Activated CD8-positive, alpha-beta memory T cell treated with anti-CD3 and anti-CD28 coated beads for 24 hours (primary cell): ENCODE results near the gene CHD9.
"Not testable (repeated sequence)": the region's sequence is repeated elsewhere in the genome, so short reads cannot be mapped to it uniquely, and the experiment has no call there.

ENCODE experiments used
- DNase-seq: peaks from one replicate; pipeline ENCODE4 v3.0.0-alpha.2; 2020

CHD9 gene

DNA sequence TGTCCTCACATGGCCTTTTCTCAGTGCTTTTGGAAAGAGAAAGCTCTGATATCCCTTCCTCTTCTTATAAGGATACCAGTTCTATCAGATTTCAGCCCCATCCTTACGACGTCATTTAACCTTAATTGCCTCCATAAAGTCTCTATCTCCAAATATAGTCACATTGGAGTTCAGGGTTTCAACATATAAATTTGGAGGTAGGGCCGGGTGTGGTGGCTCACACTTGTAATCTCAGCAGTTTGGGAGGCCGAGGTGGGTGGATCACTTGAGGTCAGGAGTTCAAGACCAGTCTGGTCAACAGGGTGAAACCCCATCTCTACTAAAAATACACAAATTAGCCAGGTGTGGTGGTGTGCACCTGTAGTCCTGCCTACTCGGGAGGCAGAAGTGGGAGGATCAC, 7.3 kb upstream of the CHD9 start:
- not testable (repeated sequence) for DNase-seq

DNA sequence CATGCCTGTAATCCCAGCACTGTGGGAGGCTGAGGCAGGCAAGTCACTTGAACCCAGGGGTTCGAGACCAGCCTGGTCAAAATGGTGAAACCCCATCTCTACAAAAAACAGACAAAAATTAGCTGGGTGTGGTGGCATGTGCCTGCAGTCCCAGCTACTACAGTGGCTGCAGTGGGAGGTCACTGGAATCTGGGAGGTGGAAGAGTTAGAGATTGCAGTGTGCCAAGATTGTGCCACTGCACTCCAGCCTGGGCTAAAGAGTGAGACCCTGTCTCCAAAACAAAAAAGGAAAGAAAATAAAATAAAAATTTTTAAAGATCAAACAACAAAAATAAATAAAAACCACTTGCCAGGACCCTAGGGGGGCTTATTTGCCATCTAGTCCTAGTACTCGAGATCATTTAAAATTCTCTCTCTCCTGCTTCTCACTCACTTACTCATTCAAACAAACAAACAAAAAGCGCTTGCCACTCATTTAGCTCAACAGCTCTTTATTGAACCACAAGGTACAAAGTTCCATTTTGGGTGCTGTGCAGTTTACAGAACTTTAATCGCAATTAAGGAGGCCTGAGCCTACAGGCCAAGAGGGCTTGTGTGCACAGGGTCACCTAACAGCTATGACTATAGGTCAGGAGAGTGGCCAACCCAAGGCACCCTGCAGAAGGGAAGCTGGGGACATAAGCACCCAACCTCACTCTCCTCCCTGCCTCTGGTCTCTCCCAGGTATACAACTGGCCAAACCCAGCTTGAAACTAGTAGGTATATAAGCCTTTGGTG, 6.5 kb upstream of the CHD9 start:
- no peak for DNase-seq

DNA sequence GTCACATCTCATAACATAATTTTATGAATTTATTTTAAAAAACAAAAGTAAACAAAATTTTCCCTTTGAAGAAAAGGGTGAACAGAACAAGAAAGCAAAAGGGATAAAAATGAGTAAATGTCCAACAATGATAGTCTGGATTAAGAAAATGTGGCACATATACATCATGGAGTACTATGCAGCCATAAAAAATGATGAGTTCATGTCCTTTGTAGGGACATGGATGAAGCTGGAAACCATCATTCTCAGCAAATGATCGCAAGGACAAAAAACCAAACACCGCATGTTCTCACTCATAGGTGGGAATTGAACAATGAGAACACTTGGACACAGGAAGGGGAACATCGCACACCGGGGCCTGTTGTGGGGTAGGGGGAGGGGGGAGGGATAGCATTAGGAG, 3.5 kb upstream of the CHD9 start:
- not testable (repeated sequence) for DNase-seq

DNA sequence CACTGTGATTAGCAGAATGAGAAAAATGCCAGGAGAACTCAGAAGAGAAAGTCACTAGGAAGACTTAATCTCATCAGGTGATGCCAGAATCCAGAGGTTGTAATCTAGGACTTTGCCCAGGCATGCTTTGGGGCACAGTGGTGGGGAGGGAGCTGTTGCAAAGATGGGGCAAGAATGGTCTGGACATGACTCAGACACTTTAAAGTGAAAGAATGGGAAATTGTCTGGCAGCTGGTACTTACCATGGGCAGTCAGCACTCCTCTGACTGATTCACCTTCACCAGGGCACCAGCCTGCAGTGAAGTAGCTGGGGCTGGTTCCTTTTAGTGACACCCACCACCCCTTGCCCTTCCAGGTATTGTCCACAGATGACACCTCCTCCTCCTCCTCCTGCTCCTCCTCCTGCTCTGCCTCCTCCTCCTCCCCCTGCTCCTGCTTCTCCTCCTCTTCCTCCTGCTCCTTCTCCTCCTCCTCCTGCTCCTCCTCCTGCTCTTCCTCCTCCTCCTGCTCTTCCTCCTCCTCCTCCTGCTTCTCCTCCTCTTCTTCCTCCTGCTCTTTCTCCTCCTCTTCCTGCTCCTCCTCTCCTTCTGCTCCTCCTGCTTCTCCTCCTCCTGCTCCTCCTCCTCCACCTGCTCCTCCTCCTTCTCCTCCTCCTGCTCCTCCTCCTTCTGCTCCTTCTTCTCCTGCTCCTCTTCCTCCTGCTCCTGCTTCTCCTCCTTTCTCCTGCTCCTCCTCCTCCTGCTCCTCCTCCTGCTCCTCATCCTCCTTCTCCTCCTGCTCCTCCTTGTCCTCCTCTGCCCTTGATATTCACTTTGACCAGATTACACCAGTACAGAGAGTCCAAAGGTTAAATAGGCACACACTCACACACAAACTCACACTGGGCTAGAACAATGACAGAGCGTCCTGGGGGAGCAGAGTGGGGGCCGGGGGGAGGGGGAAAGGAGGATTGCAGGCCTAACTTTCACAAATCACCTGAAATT, 2.0 kb upstream of the CHD9 start, which contains the start of gene CHD9NB:
CHD9NB (minus strand) TSS at position 379 of the 983 bp plus-strand sequence. CDS start 8,739 bp downstream, outside the sequence.
- DNase-seq, result no peak

DNA sequence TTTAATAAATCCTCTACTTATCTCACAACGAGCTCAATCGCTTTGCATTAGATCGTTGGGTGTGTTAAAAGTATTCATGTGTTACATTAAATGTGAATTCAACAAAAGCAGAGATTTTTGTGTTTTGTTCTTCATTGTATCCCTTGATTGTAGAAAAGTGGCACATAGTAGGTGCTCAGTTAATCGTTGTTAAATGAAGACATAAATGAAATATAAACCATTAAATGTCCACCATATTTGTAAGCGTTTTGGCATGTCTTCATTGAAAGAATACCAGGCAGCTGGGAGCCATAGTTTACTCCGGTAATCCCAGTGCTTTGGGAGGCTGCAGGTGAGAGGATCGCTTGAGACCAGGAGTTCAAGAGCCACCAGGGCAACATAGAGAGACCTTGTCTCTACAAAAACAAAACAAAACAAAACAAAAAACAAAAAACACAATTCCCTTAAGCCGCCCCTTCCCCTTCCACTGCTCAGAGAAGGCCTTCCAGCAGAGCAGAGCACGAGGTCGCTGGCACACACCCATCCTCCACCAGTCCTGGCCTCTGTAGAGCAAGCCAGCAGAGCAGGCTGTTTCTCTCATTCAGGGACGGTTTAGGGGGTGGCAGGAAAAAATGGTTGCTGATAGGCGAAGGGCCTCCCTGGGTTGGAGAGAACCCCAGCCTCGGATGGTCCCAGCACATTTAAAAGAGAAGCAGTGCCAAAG, 673 bp upstream of the CHD9 start:
- DNase-seq, result no peak

DNA sequence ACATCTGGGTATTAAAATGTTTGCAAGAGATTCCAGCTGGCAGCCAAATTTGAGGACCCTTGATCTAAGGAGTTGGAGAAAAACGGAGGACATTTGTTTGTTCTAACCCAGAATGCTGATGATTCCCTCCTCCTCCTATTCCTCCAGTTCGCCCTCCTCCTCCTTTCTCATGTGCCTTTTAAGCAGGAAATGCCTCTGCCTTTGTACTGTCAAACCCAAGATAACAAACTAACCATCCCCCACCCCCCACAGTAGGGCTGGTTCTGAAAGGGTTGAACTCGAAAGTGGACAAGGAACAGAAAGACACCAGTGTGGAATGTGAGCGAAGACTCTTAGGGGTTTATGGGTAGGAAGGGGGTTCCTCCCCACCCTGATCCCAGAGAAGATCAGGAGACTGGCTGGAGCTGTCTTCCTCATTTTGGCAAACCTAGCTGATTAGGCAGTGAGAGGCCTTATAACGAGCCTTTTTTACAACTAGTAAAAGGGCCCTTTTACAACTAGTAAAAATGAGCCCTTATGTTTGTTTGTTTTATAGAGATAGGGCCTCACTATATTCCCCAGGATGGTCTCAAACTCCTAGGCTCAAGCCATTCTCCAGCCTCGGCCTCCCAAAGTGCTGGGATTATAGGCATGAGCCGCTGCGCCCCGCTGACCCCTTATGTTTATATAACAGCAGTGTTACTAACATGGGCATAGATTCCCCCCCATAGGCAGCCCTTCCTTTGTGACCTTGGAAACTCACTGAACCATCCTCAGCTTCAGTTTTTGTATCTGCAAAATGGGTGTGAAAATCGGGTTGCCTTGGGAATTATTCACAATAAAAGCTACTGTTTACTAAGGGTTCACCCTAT, 975 bp downstream of the CHD9 start:
- DNase-seq, result peak; percentile 63

DNA sequence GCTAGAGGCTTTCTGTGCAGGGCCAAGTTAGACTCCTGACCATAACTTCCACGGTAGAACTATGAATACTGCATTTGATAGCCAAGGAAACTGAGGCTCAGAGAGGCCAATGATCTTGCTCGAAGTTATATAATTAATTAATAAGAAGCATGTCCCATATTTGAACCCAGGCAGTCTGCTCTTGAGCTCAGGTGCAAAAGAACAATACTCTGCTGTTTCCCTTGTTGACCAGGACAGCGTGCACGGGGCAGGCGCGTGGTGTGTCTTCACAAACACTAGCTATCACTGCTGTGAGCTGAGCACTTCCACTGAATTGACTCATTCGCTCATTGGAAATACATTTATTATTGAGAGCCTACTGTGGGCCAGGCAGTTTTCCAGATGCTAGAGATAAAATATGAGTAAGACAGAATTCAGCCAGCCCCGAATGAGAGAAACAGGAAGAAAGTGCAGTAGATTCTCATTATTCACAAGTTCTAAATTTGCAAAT, 1.6 kb downstream of the CHD9 start:
- no peak for DNase-seq

DNA sequence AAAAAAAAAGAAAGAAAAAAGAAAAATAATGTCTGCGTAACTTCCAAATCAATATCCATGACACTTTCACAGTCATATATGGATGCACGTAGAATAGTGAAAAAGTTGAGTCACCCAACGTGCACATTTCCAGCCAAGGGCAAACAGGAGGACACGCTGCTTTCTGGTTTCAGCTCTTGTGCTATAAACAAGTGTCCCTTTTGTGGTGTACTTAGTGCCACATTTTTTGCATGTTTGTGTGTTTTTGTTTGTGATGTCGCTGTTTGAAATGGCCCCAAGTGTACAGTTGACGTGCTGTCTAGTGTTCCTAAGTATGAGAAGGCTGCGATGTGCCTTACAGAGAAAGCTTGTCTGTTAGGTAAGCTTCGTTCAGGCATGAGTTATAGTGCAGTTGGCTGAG, 2.9 kb downstream of the CHD9 start:
- no peak for DNase-seq

DNA sequence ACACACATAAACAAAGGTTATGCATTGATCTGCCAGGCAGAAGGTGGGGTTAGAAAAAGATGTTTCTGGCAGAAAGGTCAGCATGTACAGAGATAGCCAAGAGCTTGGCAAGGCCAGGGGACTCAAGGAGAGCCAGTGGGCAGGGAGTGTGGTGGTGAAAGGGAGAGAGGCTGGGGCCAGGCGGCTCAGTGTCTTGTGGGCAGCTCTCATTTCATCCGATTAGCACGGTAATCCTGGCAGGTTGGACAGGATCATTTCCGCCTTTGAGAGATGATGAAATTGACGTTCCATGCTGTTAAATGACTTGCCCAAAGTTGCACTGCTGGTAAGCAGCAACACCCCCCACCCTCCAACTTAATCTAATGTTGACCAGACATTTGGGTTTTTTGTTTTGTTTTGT, 3.6 kb downstream of the CHD9 start:
- no peak for DNase-seq

DNA sequence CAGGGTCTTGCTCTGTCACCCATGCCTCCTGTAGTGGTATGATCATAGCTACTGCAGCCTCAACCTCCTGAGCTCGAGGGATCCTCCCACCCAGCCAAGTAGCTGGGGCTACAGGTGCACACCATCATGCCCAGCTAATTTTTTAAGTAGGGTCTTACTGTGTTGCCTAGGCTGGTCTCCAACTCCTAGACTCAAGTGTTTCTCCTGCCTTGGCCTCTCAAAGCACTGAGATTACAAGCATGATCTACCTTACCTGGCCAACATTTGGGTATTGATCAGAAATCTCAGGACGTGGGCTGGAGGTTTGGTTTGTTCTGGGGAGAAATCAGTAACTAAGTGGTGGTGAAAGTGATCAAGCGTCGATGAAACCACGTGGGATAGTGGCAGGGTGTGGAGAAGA, 4.1 kb downstream of the CHD9 start:
- no peak for DNase-seq

DNA sequence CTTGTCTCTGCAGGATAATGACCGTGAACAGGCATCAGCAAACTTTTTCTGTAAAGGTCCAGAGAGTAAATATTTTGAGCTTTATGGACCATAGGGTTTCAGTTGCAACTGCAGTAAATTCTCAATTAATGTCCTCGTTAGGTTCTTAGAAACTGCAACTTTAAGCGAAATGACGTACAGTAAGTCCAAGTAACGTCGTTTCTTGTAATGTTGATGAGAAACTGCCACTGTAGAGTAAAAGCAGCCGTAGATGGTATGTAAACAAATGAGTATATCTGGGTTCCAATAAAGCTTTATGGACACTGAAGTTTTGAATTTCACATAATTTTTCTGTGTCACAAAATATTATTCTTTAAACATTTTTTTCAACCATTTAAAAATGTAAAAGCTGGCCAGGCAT, 4.9 kb downstream of the CHD9 start:
- DNase-seq, result no peak

DNA sequence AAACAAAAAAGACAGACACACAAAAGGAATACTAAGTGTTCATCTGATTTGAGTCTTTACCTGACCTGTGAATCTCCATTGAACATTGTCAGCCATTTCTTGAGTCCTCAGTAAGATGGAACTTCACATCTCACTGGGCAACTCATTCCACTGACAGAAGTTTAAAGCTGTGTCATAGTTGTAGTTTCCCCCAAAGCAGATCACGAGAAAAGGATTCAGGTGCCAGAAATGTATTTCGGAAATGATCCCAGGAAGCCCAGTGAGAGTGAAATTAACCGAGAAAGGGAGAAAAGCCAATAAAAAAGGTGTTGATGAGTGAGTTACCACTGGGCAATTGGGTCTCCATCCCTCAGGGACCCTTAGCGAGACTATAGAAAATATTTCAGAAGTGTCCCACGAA, 6.5 kb downstream of the CHD9 start:
- DNase-seq, result no peak

DNA sequence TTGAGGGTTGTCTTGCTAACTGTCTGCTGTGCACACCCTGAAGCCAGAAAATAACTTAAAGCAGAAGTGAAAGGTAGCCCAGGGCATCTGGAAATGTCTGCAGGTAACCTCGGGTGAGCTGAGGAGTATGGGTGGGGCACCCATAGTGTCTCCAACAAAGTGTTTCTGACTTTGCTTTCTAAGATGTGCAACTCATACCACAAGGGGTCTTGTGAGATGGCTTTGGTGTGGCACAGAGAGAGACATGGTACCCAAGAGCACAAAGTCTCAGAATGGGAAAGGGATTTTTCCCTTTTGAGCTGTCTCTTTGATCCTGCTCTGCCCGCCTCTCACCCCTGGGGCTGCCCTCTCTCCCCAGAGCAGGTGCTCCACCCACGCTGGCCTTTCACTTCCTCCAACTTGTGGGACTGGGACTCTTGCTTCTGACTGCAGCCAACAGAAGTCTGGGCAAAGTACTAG, 6.9 kb downstream of the CHD9 start:
- DNase-seq, result peak; percentile 71

DNA sequence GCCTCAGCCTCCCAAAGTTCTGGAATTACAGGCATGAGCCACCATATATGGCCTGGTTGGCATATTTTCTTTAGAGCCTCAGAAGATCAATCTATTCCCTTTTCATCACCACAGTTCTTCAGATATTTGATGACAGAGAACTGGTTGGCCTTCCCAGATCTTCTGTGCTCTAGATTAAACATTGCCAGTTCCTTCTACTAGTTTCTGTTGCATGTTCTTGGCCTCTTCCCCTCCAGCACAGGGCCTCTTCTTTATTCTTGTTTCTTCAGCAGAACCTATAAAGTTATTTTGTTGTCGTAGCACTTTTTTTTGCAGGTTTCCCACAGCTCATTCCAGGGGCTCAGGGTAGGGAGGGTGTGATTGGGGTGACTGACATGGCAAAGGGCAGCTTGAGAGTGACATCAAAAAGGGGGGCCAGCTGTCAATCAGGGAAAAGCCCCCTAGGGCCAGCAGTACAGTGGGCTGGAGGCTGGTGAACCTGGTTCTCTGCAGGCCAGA, 9.3 kb downstream of the CHD9 start:
- no peak for DNase-seq

DNA sequence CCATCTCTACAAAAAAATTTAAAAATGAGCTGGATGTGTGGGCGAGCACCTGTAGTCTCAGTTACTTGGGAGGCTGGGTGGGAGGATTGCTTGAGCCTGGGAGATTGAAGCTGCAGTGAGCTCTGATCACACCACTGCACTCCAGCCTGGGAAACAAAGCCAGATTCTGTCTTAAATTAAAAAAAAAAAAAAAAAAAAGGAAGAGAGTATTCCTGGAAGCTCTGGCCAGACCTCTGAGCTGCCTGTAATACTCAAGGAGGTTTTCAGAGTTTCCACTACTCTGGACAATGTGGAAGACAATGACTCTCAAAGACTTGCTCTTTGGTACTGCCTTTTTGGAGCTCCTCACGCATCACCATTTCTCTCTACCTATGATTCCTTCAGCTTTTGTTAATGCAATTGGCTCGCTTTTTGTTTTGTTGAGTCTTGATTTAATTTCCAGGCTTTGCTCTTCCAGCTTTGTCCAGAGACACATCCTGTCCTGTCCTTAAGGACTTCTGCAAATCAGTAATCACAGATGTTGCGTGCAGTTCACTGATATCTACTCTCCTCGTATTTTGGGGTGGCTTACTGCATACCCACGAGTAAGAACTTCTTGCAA, 10.8 kb downstream of the CHD9 start:
- no peak for DNase-seq

DNA sequence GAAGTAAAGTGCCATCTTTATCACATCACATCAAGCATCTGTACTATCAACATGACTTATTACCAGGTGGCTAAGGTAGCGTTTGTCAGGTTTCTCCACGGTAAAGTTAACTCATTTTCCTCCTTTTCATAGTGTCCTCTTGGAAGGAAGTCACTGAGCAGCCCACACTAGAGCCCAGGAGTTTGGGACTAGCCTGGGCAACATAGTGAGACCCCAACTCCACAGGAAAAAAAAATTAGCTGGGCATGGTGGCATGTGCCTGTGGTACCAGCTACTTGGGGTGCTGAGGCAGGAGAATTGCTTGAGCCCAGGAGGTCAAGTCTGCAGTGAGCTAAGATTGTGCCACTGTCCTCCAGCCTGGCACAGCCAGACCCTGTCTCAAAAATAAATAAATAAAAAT, 12.9 kb downstream of the CHD9 start:
- DNase-seq, result no peak

DNA sequence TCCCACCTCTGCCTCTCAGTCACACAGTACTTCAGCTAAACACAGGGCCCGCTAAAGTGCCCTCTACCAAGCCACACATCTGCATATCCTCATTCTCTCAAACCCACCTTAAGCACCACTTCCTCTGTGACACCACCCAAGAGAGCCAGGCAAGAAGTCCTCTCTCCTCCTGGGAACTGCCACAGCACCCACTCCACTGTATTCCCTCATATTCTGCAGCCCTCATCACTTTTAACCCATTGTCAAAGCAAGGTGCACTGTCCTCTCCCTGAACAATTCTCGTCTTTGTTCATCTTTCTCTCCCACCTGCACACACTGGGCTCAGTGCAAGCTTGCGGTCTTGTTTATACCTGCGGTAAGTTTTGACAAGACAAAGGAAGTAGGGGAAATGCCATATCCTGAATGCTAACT, 13.6 kb downstream of the CHD9 start:
- no peak for DNase-seq

DNA sequence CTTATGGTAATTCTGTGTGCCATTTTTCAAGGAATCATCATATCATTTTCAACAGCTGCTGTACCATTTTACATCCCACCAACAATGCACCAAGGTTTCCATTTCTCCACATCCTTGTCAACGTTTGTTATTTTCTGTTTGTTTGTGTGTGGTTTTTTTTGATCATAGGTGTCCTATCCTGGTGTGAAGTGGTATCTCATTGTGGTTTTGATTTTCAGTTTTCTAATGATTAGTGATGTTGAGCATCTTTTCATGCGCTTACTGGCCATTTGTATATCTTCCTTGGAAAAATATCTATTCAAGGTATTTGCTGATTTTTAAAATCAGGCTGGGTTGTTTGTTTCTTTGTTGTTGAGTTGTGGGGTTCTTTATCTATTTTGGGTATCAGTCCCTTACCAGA, 15.0 kb downstream of the CHD9 start:
- no peak for DNase-seq

DNA sequence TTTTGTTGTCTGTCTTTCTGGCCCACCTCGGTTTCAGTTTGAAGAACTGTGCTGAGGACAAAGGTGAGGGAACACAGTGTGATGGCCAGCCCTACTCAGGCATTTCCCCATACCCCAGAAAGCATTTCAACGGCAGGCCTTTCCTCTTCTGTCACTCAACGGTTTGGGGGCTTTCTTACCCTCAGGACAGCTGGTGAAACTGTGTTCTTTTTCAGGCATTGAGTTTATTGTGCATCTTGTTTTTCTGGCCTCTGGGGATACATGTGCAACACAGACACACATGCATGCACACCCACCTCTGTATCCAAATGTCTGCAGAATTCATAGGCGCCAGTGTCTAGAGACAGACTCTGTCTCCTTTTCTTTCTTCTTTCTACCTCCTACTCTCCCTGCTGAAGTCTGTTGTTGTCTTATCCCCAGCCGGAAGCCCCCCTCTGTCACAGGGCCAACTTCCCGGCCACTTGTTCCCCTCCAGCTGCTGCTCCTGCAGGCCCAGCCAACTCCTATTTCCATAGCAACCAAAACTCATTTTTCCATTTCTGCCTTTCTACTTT, 17.0 kb downstream of the CHD9 start:
- DNase-seq, result no peak

DNA sequence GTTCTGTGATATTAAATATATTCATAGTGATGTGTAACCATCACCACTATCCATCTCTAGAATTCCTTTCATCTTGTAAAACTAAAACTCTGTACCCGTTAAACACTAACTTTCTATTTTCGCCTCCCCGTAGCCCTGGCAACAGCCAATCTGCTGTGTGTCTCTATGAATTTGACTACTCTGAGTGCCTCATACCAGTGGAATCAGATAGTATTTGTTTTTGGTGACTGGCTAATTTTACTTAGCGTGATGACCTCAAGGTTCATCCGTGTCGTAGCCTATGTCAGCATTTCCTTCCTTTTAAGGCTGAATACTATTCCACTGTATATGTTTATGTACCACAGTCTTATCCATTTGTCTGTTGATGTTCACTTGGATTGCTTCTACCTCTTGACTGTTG, 18.2 kb downstream of the CHD9 start:
- DNase-seq, result no peak

DNA sequence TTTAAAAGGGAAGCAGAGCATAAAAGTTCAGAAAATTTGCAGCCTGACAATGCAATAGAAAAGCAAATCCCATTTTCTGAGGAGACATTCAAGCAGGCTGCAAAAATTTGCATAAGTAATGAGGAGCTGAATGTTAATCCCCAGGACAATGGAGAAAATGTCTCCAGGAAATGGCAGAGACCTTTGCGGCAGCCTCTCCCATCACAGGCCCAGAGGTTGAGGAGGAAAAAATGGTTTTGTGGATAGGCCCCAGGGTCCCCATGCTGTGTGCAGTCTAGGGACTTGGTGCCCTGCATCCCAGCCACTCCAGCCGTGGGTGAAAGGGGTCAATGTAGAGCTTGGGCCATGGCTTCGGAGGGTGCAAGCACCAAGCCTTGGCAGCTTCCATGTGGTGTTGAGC, 19.5 kb downstream of the CHD9 start:
- DNase-seq, result not testable (repeated sequence)
